IMR-90 (cell line): ENCODE measurements around the gene E2F3. TPM values are rescaled to one million over a fixed set of nuclear protein-coding genes. Genes with fewer than 3 reads are reported as not detected.

Experiments
- ATAC-seq: fragments of 200-7000 bp; cut with Tn5 transposase; 2 replicates; pipeline ENCODE4 v1.9.1; 2020; ENCODE audit warnings: low read depth, mild to moderate bottlenecking, moderate library complexity
- BruUV-seq: library from RNA; stranded (reverse); fragments of 400-500 nt; replicated peaks from 2 replicates; lab custom pipeline; 2021; lab: Mats Ljungman, UMichigan
- CTCF ChIA-PET: fragments of 300-600 bp; formaldehyde crosslinking; extraction: SDS; loops from one replicate; lab custom pipeline; 2021; ENCODE audit warnings: antibody characterized with exemption; lab: Yijun Ruan, JAX
- POLR2A ChIA-PET: fragments of 300-600 bp; sonication (Branson Sonifier 250); formaldehyde crosslinking; loops from one replicate; lab custom pipeline; 2022; ENCODE audit warnings: antibody characterized with exemption; ENCODE audit not compliant: unreplicated experiment; lab: Charles Lee
- DNase-seq: peaks from one replicate; pipeline ENCODE4 v3.0.0; 2013
- H2AFZ ChIP-seq: replicated peaks from 2 replicates; pipeline ENCODE3; 2013; ENCODE audit warnings: low read length, mild to moderate bottlenecking; ENCODE audit not compliant: poor library complexity
- H2AK5ac ChIP-seq: 2 replicates; pipeline ENCODE4 v1.6.1; 2013; ENCODE audit warnings: low read depth, low read length, inconsistent platforms
- H2AK9ac ChIP-seq: replicated peaks from 2 replicates; pipeline ENCODE3; 2013; ENCODE audit warnings: mild to moderate bottlenecking, low read depth, low read length, moderate library complexity; ENCODE audit not compliant: poor library complexity
- H2BK120ac ChIP-seq: 2 replicates; pipeline ENCODE4 v1.6.1; 2013; ENCODE audit warnings: low read depth, low read length, inconsistent platforms
- H2BK15ac ChIP-seq: 3 replicates; pipeline ENCODE4 v1.6.1; 2013; ENCODE audit warnings: low read depth, low read length, inconsistent platforms
- H2BK20ac ChIP-seq: 2 replicates; pipeline ENCODE4 v1.6.1; 2013; ENCODE audit warnings: low read depth, mild to moderate bottlenecking, inconsistent platforms, low read length, moderate library complexity
- H2BK5ac ChIP-seq: 2 replicates; pipeline ENCODE4 v1.6.1; 2013; ENCODE audit warnings: mild to moderate bottlenecking, low read depth, low read length, inconsistent platforms; ENCODE audit not compliant: poor library complexity, severe bottlenecking
- H3K14ac ChIP-seq: replicated peaks from 2 replicates; pipeline ENCODE4 v1.6.1; 2013; ENCODE audit warnings: low read depth, low read length, inconsistent platforms
- H3K18ac ChIP-seq: 2 replicates; pipeline ENCODE4 v1.6.1; 2013; ENCODE audit warnings: low read depth, low read length, control low read depth
- H3K23ac ChIP-seq: 2 replicates; pipeline ENCODE4 v1.6.1; 2013; ENCODE audit warnings: low read depth, low read length, inconsistent platforms
- H3K27ac ChIP-seq: 2 replicates; pipeline ENCODE4 v1.5.1; 2013; ENCODE audit warnings: mild to moderate bottlenecking, control low read depth, low read length; ENCODE audit not compliant: insufficient read depth
- H3K27me3 ChIP-seq: 2 replicates; pipeline ENCODE4 v1.6.1; 2013; ENCODE audit warnings: low read length; ENCODE audit not compliant: control insufficient read depth, insufficient read depth
- H3K36me3 ChIP-seq: 2 replicates; pipeline ENCODE4 v1.6.1; 2013; ENCODE audit warnings: low read length, mixed read lengths; ENCODE audit not compliant: control insufficient read depth, insufficient read depth
- H3K4ac ChIP-seq: 2 replicates; pipeline ENCODE4 v1.6.1; 2013; ENCODE audit warnings: low read depth, low read length, inconsistent platforms
- H3K4me1 ChIP-seq: 2 replicates; pipeline ENCODE4 v1.6.1; 2013; ENCODE audit warnings: low read length, mixed read lengths; ENCODE audit not compliant: control insufficient read depth, insufficient read depth
- H3K4me2 ChIP-seq: 2 replicates; pipeline ENCODE4 v1.6.1; 2013; ENCODE audit warnings: low read depth, mild to moderate bottlenecking, control low read depth, low read length, moderate library complexity
- H3K4me3 ChIP-seq: 2 replicates; pipeline ENCODE4 v1.5.1; 2013; ENCODE audit warnings: low read depth, mild to moderate bottlenecking, control low read depth, low read length, moderate library complexity; ENCODE audit not compliant: insufficient read depth
- H3K56ac ChIP-seq: 2 replicates; pipeline ENCODE4 v1.6.1; 2013; ENCODE audit warnings: low read length, inconsistent platforms; ENCODE audit not compliant: insufficient read depth; ENCODE audit errors: extremely low read depth
- H3K79me1 ChIP-seq, 2 experiments: 2 replicates each; pipeline ENCODE4 v1.6.1; 2013; ENCODE audit warnings: low read length in 2 of 2, inconsistent platforms in 1 of 2, low read depth in 1 of 2
- H3K9ac ChIP-seq: 2 replicates; pipeline ENCODE4 v1.6.1; 2013; ENCODE audit warnings: low read depth, low read length, control low read depth
- H3K9me1 ChIP-seq: 2 replicates; pipeline ENCODE4 v1.6.1; 2013; ENCODE audit warnings: low read length, inconsistent platforms; ENCODE audit not compliant: insufficient read depth
- H3K9me3 ChIP-seq: 2 replicates; pipeline ENCODE4 v1.6.1; 2013; ENCODE audit warnings: low read length; ENCODE audit not compliant: control insufficient read depth, insufficient read depth
- H4K20me1 ChIP-seq: 2 replicates; pipeline ENCODE4 v1.6.1; 2013; ENCODE audit warnings: low read length, inconsistent platforms; ENCODE audit not compliant: insufficient read depth
- H4K5ac ChIP-seq: 2 replicates; pipeline ENCODE4 v1.6.1; 2013; ENCODE audit warnings: mild to moderate bottlenecking, low read depth, low read length, control low read depth
- H4K8ac ChIP-seq, 2 experiments: 2 replicates each; pipeline ENCODE4 v1.6.1; 2013; ENCODE audit warnings: low read depth in 2 of 2, low read length in 2 of 2, control low read depth in 1 of 2, inconsistent platforms in 1 of 2
- H4K91ac ChIP-seq: 2 replicates; pipeline ENCODE4 v1.6.1; 2013; ENCODE audit warnings: low read depth, low read length, inconsistent platforms; ENCODE audit not compliant: insufficient read depth
- BHLHE40 ChIP-seq: fragments of 150-350 bp; IDR thresholded peaks from 2 replicates; pipeline ENCODE4 v1.6.1; 2016; ENCODE audit warnings: mild to moderate bottlenecking, low read depth, low read length
- CHD1 ChIP-seq: IDR thresholded peaks from 2 replicates; pipeline ENCODE4 v1.6.1; 2012; ENCODE audit warnings: low read depth, low read length, improper control_type of control experiment
- CTCF ChIP-seq: conservative IDR thresholded peaks from 2 replicates; pipeline ENCODE4 v1.5.1; 2012; ENCODE audit warnings: mild to moderate bottlenecking, low read depth, low read length, improper control_type of control experiment
- ELK1 ChIP-seq: fragments of 150-350 bp; IDR thresholded peaks from 2 replicates; pipeline ENCODE4 v1.6.1; 2016; ENCODE audit warnings: low read depth, mild to moderate bottlenecking, low read length, moderate library complexity, borderline replicate concordance
- FOS ChIP-seq: fragments of 150-350 bp; IDR thresholded peaks from 2 replicates; pipeline ENCODE4 v1.6.1; 2016; ENCODE audit warnings: low read depth, low read length
- MAFK ChIP-seq: IDR thresholded peaks from 2 replicates; pipeline ENCODE4 v1.6.1; 2012; ENCODE audit warnings: low read depth, low read length, improper control_type of control experiment
- MAZ ChIP-seq: IDR thresholded peaks from 2 replicates; pipeline ENCODE4 v1.6.1; 2012; ENCODE audit warnings: low read depth, mild to moderate bottlenecking, low read length, improper control_type of control experiment, moderate library complexity, borderline replicate concordance
- MXI1 ChIP-seq: IDR thresholded peaks from 2 replicates; pipeline ENCODE4 v1.6.1; 2012; ENCODE audit warnings: low read depth, mild to moderate bottlenecking, low read length, moderate library complexity, borderline replicate concordance
- NFE2L2 ChIP-seq: fragments of 150-350 bp; IDR thresholded peaks from 2 replicates; pipeline ENCODE4 v1.6.1; 2016; ENCODE audit warnings: low read depth, mild to moderate bottlenecking, low read length
- POLR2A ChIP-seq: IDR thresholded peaks from 2 replicates; pipeline ENCODE4 v1.6.1; 2012; ENCODE audit warnings: mild to moderate bottlenecking, low read depth, low read length
- RAD21 ChIP-seq: IDR thresholded peaks from 2 replicates; pipeline ENCODE4 v1.6.1; 2012; ENCODE audit warnings: low read length, improper control_type of control experiment
- RCOR1 ChIP-seq: IDR thresholded peaks from 2 replicates; pipeline ENCODE4 v1.6.1; 2012; ENCODE audit warnings: mild to moderate bottlenecking, low read length, improper control_type of control experiment; ENCODE audit not compliant: insufficient replicate concordance
- RFX5 ChIP-seq: IDR thresholded peaks from 2 replicates; pipeline ENCODE4 v1.8.0; 2012; ENCODE audit warnings: low read depth, mild to moderate bottlenecking, low read length, moderate library complexity
- SMC3 ChIP-seq: fragments of 150-350 bp; IDR thresholded peaks from 2 replicates; pipeline ENCODE4 v1.6.1; 2016; ENCODE audit warnings: low read depth, mild to moderate bottlenecking, antibody characterized with exemption, low read length, moderate library complexity
- WGBS, 2 experiments: methylation state at CpG; one replicate each; pipeline versions ENCODE4 v1.1.5 to v1.1.7; 2013; ENCODE audit warnings: missing lambda C conversion rate in 2 of 2; ENCODE audit not compliant: insufficient read length in 1 of 2; ENCODE audit errors: extremely low coverage in 2 of 2; 5-methylcytosine and 5-hydroxymethylcytosine counted together
- dilution Hi-C: fragments of 300-500 bp; cut with HindIII; formaldehyde crosslinking; loops from one replicate; pipeline ENCODE4 v1.14.3; 2018; ENCODE audit warnings: low sequenced_read_pairs; ENCODE audit not compliant: unreplicated experiment
- in situ Hi-C: fragments of 300-500 bp; cut with MboI; formaldehyde crosslinking; loops from 3 replicates; pipeline ENCODE4 v1.14.3; 2019; ENCODE audit warnings: low sequenced_read_pairs, inconsistent platforms, mixed read lengths
- intact Hi-C: fragments of 100-400 bp; cut with micrococcal nuclease; formaldehyde crosslinking; loops from 2 replicates; pipeline ENCODE4 v1.10.0; 2022
- polyA plus RNA-seq, 3 experiments: library from polyadenylated mRNA; depleted of rRNA; stranded (reverse); fragments of >200 nt; gene quantifications; 2 replicates each; pipeline ENCODE4 v1.2.3, GENCODE V29; 2012; ENCODE audit warnings: low replicate concordance in 1 of 3
- total RNA-seq: library from RNA; depleted of rRNA; stranded (reverse); fragments of >200 nt; gene quantifications from 2 replicates; pipeline ENCODE4 v1.2.3, GENCODE V29; 2012
- TF ChIP-seq, protein P1 (sequence below): fragments of 150-350 bp; IDR thresholded peaks from 2 replicates; pipeline ENCODE4 v1.6.1; 2017; ENCODE audit warnings: mild to moderate bottlenecking, antibody characterized with exemption, low read length, low read depth

E2F3 gene
- total and polyA plus RNA-seq, 2 of the 4 experiments (the other 2 are of a cell fraction) = 2.3 to 8.2 TPM

DNA sequence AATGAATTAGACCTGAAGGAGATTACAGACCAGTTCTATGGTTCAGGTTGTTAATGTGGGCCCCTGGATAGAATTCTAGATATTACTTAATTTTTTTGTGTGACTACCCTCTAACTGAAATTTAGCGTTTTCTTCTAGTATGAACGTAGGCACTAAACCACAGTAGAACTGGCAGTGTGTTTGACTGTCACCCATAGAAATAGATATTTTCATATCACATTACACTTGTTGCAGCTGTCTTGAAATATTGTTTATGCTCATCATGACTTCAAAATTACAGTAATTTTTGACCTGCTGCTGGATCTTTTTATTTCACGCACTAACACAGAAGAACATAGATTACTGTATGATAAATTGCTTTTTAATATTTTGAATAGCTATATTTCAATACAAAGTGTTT lies 31.6 kb downstream of the E2F3 start:
- no peak overlapping the region for H4K8ac ChIP-seq
- H3K4ac ChIP-seq = no peak overlapping the region
- dilution Hi-C loops (no loop called here), in situ Hi-C loops (no loop called here), intact Hi-C loops (no loop called here)
- H3K9ac ChIP-seq = no peak overlapping the region
- H2BK120ac ChIP-seq = no peak overlapping the region
- no peak overlapping the region for H3K56ac ChIP-seq
- no peak overlapping the region for H2AK5ac ChIP-seq
- H3K36me3 ChIP-seq = peaks cover 13% of the 10 kb centered on the region
- no peaks in the 10 kb centered on the region for H3K9me3 ChIP-seq
- H3K27ac ChIP-seq = no peak overlapping the region
- no peaks in the 10 kb centered on the region for H3K27me3 ChIP-seq
- ChIA-PET POLR2A (interaction anchor here (0.5 kb wide), 1 partner anchor 30 kb away, joined by 4 read pairs; no protein-coding TSS in a partner anchor), CTCF (no interaction called here)
- H2BK15ac ChIP-seq = no peak overlapping the region
- no peaks in the 10 kb centered on the region for H3K4me1 ChIP-seq
- no peak overlapping the region for H2BK20ac ChIP-seq
- peaks cover 51 to 74% of the 10 kb centered on the region in 2 experiments for H3K79me1 ChIP-seq
- H3K18ac ChIP-seq = no peak overlapping the region
- BruUV-seq = no TSS peak
- no peak for DNase-seq
- WGBS, 2 experiments = no CpG with 5 or more reads among the region's 3 CpGs
- no peak overlapping the region for H4K5ac ChIP-seq
- 0 out of 2 replicates have a peak, but pooled peaks cover 8% of the 10 kb centered on the region for H3K9me1 ChIP-seq
- H4K20me1 ChIP-seq = peaks cover 55% of the 10 kb centered on the region
- H2AFZ ChIP-seq = no peak overlapping the region
- H3K23ac ChIP-seq = no peak overlapping the region
- ATAC-seq = no peak
- H2AK9ac ChIP-seq = no peak overlapping the region
- H4K91ac ChIP-seq = no peak overlapping the region
- TF ChIP-seq CTCF (no peak), FOS (no peak), POLR2A (no peak), MAFK (no peak), NFE2L2 (no peak), RAD21 (no peak), SMC3 (no peak), ELK1 (no peak), CHD1 (no peak), MAZ (no peak), RCOR1 (no peak), RFX5 (no peak), MXI1 (no peak), BHLHE40 (no peak)
- TF ChIP-seq, protein P1, sequence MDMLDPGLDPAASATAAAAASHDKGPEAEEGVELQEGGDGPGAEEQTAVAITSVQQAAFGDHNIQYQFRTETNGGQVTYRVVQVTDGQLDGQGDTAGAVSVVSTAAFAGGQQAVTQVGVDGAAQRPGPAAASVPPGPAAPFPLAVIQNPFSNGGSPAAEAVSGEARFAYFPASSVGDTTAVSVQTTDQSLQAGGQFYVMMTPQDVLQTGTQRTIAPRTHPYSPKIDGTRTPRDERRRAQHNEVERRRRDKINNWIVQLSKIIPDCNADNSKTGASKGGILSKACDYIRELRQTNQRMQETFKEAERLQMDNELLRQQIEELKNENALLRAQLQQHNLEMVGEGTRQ = no peak
- H3K14ac ChIP-seq = no peak overlapping the region
- no peak overlapping the region for H2BK5ac ChIP-seq
- no peak overlapping the region for H3K4me3 ChIP-seq
- H3K4me2 ChIP-seq = no peak overlapping the region
